H1 (cell line): Measurements from ENCODE around the gene ATG4C. TPM values are rescaled to one million over a fixed set of nuclear protein-coding genes. Genes with fewer than 3 reads are reported as not detected.
"Not testable (repeated sequence)": the region's sequence is repeated elsewhere in the genome, so short reads cannot be mapped to it uniquely, and the experiment has no call there.

Experiments
- CTCF ChIA-PET: fragments of 300-600 bp; sonication (Branson Sonifier 250); formaldehyde crosslinking; loops from one replicate; lab custom pipeline; 2021; ENCODE audit not compliant: partially characterized antibody; lab: Charles Lee
- POLR2A ChIA-PET: fragments of 300-600 bp; sonication (Branson Sonifier 250); formaldehyde crosslinking; loops from one replicate; lab custom pipeline; 2021; ENCODE audit warnings: inconsistent platforms; ENCODE audit not compliant: partially characterized antibody; lab: Charles Lee
- DNase-seq, 2 experiments: peaks; one replicate each; pipeline versions ENCODE4 v3.0.0 to v3.0.0-alpha.2; 2010 to 2022; ENCODE audit warnings: low spot score in 2 of 2, low read depth in 1 of 2, mixed read lengths in 1 of 2
- FAIRE-seq: peaks from 2 replicates; lab custom pipeline; 2011; peaks lifted over from hg19 to GRCh38; lab: Jason Lieb, UNC
- H2AFZ ChIP-seq: 2 replicates; pipeline ENCODE4 v1.8.1; 2012; ENCODE audit warnings: low read length, inconsistent platforms
- H2AK5ac ChIP-seq: 2 replicates; pipeline ENCODE4 v1.6.1; 2013; ENCODE audit warnings: low read depth, low read length
- H2BK120ac ChIP-seq: replicated peaks from 2 replicates; pipeline ENCODE3; 2013; ENCODE audit warnings: low read depth, low read length, inconsistent platforms
- H2BK12ac ChIP-seq: 2 replicates; pipeline ENCODE4 v1.6.1; 2013; ENCODE audit warnings: low read depth, low read length
- H2BK15ac ChIP-seq: 2 replicates; pipeline ENCODE4 v1.6.1; 2013; ENCODE audit warnings: low read length
- H2BK20ac ChIP-seq: 2 replicates; pipeline ENCODE4 v1.6.1; 2013; ENCODE audit warnings: low read length
- H2BK5ac ChIP-seq: 2 replicates; pipeline ENCODE4 v1.6.1; 2013; ENCODE audit warnings: low read depth, low read length
- H3K14ac ChIP-seq: 2 replicates; pipeline ENCODE4 v1.6.1; 2013; ENCODE audit warnings: inconsistent platforms; ENCODE audit not compliant: insufficient read length
- H3K18ac ChIP-seq: 2 replicates; pipeline ENCODE4 v1.6.1; 2013; ENCODE audit warnings: low read length; ENCODE audit errors: extremely low read depth
- H3K23ac ChIP-seq: 2 replicates; pipeline ENCODE4 v1.6.1; 2013; ENCODE audit warnings: inconsistent platforms; ENCODE audit not compliant: insufficient read length
- H3K23me2 ChIP-seq: 2 replicates; pipeline ENCODE4 v1.6.1; 2013; ENCODE audit warnings: low read depth, low read length
- H3K27ac ChIP-seq: 2 replicates; pipeline ENCODE4 v1.6.1; 2011; ENCODE audit warnings: low read depth, low read length, inconsistent platforms
- H3K27me3 ChIP-seq, 4 experiments: replicated peaks in 1 of 4; 1 replicate in 1 of 4; 2 replicates in 3 of 4; pipeline versions ENCODE4 v1.6.1 to v1.8.1; 2011 to 2013; ENCODE audit warnings: low read length in 3 of 4, mild to moderate bottlenecking in 3 of 4, inconsistent platforms in 2 of 4, mixed read lengths in 2 of 4, moderate library complexity in 1 of 4; ENCODE audit not compliant: control insufficient read depth in 3 of 4, insufficient read depth in 3 of 4; ENCODE audit errors: extremely low read depth in 1 of 4
- H3K36me3 ChIP-seq, 4 experiments: 2 replicates each; pipeline versions ENCODE4 v1.6.1 to v1.8.1; 2011 to 2013; ENCODE audit warnings: mild to moderate bottlenecking in 4 of 4, low read length in 3 of 4, moderate library complexity in 2 of 4, control low read depth in 1 of 4, inconsistent platforms in 1 of 4; ENCODE audit not compliant: insufficient read depth in 4 of 4, control insufficient read depth in 2 of 4
- H3K4ac ChIP-seq: replicated peaks from 2 replicates; pipeline ENCODE3; 2013; ENCODE audit warnings: low read length, low read depth, mixed read lengths, inconsistent platforms; ENCODE audit not compliant: insufficient read length
- H3K4me1 ChIP-seq, 4 experiments: replicated peaks in 1 of 4; 1 replicate in 1 of 4; 2 replicates in 3 of 4; pipeline versions ENCODE4 v1.6.1 to v1.8.1; 2011 to 2013; ENCODE audit warnings: low read length in 3 of 4, inconsistent platforms in 2 of 4, mixed read lengths in 1 of 4; ENCODE audit not compliant: insufficient read depth in 4 of 4, control insufficient read depth in 3 of 4
- H3K4me2 ChIP-seq, 2 experiments: 2 replicates each; pipeline versions ENCODE4 v1.6.1 to v1.8.1; 2011 to 2013; ENCODE audit warnings: low read depth in 2 of 2, low read length in 2 of 2, control low read depth in 1 of 2, inconsistent platforms in 1 of 2, mild to moderate bottlenecking in 1 of 2; ENCODE audit not compliant: insufficient read depth in 1 of 2
- H3K4me3 ChIP-seq, 4 experiments: fragments of 200-600, 300-600 bp in 1 of 4; sonication (generic), shearing (Covaris generic), sonication (Bioruptor Twin) in 1 of 4; 2 replicates each; pipeline versions ENCODE4 v1.5.1 to v1.8.1; 2011 to 2016; ENCODE audit warnings: low read length in 4 of 4, low read depth in 3 of 4, control low read depth in 2 of 4, inconsistent platforms in 2 of 4, mild to moderate bottlenecking in 2 of 4, mixed read lengths in 1 of 4, moderate library complexity in 1 of 4; ENCODE audit not compliant: insufficient read depth in 2 of 4; ENCODE audit errors: extremely low read depth in 1 of 4
- H3K56ac ChIP-seq: replicated peaks from 2 replicates; pipeline ENCODE3; 2013; ENCODE audit warnings: low read depth, mild to moderate bottlenecking, mixed read lengths, low read length, inconsistent platforms; ENCODE audit not compliant: insufficient read length
- H3K79me1 ChIP-seq: 2 replicates; pipeline ENCODE4 v1.6.1; 2013; ENCODE audit warnings: low read depth, low read length, control low read depth
- H3K79me2 ChIP-seq, 2 experiments: 2 replicates each; pipeline versions ENCODE4 v1.6.1 to v1.8.1; 2012 to 2013; ENCODE audit warnings: low read length in 2 of 2, mild to moderate bottlenecking in 2 of 2, inconsistent platforms in 1 of 2; ENCODE audit not compliant: insufficient read depth in 2 of 2, control insufficient read depth in 1 of 2
- H3K9ac ChIP-seq, 4 experiments: replicated peaks in 1 of 4; 1 replicate in 1 of 4; 2 replicates in 3 of 4; pipeline versions ENCODE4 v1.6.1 to v1.8.1; 2011 to 2013; ENCODE audit warnings: low read depth in 3 of 4, low read length in 3 of 4, control low read depth in 2 of 4, mild to moderate bottlenecking in 2 of 4, moderate library complexity in 2 of 4, inconsistent platforms in 1 of 4; ENCODE audit errors: extremely low read depth in 1 of 4
- H3K9me3 ChIP-seq, 2 experiments: 2 replicates each; pipeline versions ENCODE4 v1.6.1 to v1.8.1; 2012 to 2013; ENCODE audit warnings: mild to moderate bottlenecking in 2 of 2, moderate library complexity in 2 of 2, control low read depth in 1 of 2, inconsistent platforms in 1 of 2, low read depth in 1 of 2, low read length in 1 of 2, mixed read lengths in 1 of 2; ENCODE audit not compliant: insufficient read depth in 2 of 2
- H4K20me1 ChIP-seq, 2 experiments: replicated peaks in 1 of 2; 2 replicates each; pipeline versions ENCODE3 to v1.8.1; 2011 to 2013; ENCODE audit warnings: inconsistent platforms in 2 of 2, low read length in 2 of 2, mild to moderate bottlenecking in 1 of 2; ENCODE audit not compliant: insufficient read depth in 2 of 2, control insufficient read depth in 1 of 2
- H4K5ac ChIP-seq: 2 replicates; pipeline ENCODE4 v1.6.1; 2013; ENCODE audit warnings: low read length, low read depth, mixed read lengths, inconsistent platforms; ENCODE audit not compliant: insufficient read length
- H4K8ac ChIP-seq: 2 replicates; pipeline ENCODE4 v1.8.0; 2013; ENCODE audit warnings: mild to moderate bottlenecking, moderate library complexity, low read length, inconsistent platforms; ENCODE audit not compliant: insufficient read depth; ENCODE audit errors: extremely low read depth
- H4K91ac ChIP-seq: replicated peaks from 2 replicates; pipeline ENCODE3; 2013; ENCODE audit warnings: low read length, mixed read lengths, inconsistent platforms; ENCODE audit not compliant: insufficient read length
- WGBS, 2 experiments: shearing (Covaris generic) in 1 of 2; methylation state at CpG; one replicate each; pipeline versions ENCODE4 v1.1.6 to v1.1.7; 2013 to 2015; ENCODE audit warnings: low lambda C conversion rate in 2 of 2, mixed read lengths in 2 of 2, inconsistent platforms in 1 of 2, low coverage in 1 of 2, missing lambda C conversion rate in 1 of 2; ENCODE audit not compliant: insufficient replicate concordance in 2 of 2, insufficient coverage in 1 of 2, insufficient read length in 1 of 2; ENCODE audit errors: extremely low coverage in 1 of 2, missing lambda C conversion rate in 1 of 2; 5-methylcytosine and 5-hydroxymethylcytosine counted together
- polyA plus RNA-seq, 7 experiments: library from polyadenylated mRNA; depleted of rRNA in 3 of 7; stranded (reverse) in 5 of 7; unstranded in 2 of 7; fragments of >200 nt in 5 of 7; fragments of 200-250 nt in 2 of 7; gene quantifications; 1 replicate in 5 of 7; 2 replicates in 1 of 7; 4 replicates in 1 of 7; pipeline versions ENCODE4 v1.2.1 to v1.2.3, GENCODE V29; 2011 to 2013; ENCODE audit warnings: missing spikeins in 2 of 7, mixed read lengths in 2 of 7
- total RNA-seq: library from RNA; stranded (reverse); fragmentation: NEBNext Ultra II Directional; extraction: Animal tissue kit (Norgen Biotek cat#: 25700); gene quantifications from 2 replicates; pipeline ENCODE4 v1.2.1, GENCODE V29; 2021

The ATG4C gene
- total and polyA plus RNA-seq, 2 of the 8 experiments (the other 6 are each of a cell fraction or from before 2014, with no cell fraction given), result 5.1 to 22.2 TPM

DNA sequence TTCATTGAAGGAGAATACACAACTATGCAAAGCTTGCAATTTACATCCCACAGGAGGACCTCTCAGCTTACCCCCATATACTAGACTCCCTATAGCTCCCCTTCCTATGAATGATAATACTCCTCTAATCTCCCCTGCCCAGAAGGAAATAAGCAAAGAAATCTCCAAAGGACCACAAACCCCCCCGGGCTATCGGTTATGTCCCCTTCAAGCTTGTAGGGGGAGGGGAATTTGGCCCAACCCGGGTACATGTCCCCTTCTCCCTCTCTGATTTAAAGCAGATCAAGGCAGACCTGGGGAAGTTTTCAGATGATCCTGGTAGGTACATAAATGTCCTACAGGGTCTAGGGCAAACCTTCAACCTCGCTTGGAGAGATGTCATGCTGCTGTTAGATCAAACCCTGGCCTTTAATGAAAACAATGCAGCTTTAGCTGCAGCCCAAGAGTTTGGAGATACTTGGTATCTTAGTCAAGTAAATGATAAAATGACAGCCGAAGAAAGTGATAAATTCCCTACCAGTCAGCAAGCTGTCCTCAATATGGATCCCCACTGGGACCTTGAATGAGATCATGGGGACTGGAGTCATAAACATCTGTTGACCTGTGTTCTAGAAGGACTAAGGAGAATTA is 27.6 kb upstream of the ATG4C start:
- Histone ChIP-seq H3K4me2 (peak overlapping the region; percentile 42 to 60; a peak in 3 of 4 replicates), H3K4me3 (peak overlapping the region in 1 of 4 experiments; percentile 42; a peak in 1 of 8 replicates), H2BK12ac (0 out of 2 replicates have a peak overlapping the region, but pooled peaks have one; percentile 60), H3K9me3 (peaks cover 5 to 17% of the 10 kb centered on the region in 2 experiments; a peak in 3 of 4 replicates), H2BK5ac (peak overlapping the region; percentile 60; the same call in 1 of the 2 replicates), H2BK120ac (peak overlapping the region; percentile 69)
- H4K5ac ChIP-seq, H2BK20ac ChIP-seq, H3K23me2 ChIP-seq, H3K4me1 ChIP-seq, H2AK5ac ChIP-seq, H2BK15ac ChIP-seq, H4K20me1 ChIP-seq, H3K27me3 ChIP-seq, H3K9ac ChIP-seq, H3K27ac ChIP-seq, H3K4ac ChIP-seq, H3K18ac ChIP-seq, POLR2A ChIA-PET, H2AFZ ChIP-seq, H4K8ac ChIP-seq, H3K79me2 ChIP-seq, FAIRE-seq, H3K36me3 ChIP-seq, H3K79me1 ChIP-seq, H3K56ac ChIP-seq, H4K91ac ChIP-seq, H3K14ac ChIP-seq, H3K23ac ChIP-seq: not testable (repeated sequence)
- WGBS, 2 experiments, result 15% methylated on average over 5 of the region's 5 CpGs; no CpG with 5 or more reads in 1 of the 2 experiments
- DNase-seq, result peak; percentile 25 to 63
- CTCF ChIA-PET, result interaction anchor here (0.9 to 1.1 kb wide), 2 partner anchors 10 to 155 kb away, joined by 3 to 4 read pairs; no protein-coding TSS in a partner anchor
